Fibroblast of skin of left quadriceps (primary cell): ENCODE measurements around the gene RSPH9.
"Not testable (repeated sequence)": the region's sequence is repeated elsewhere in the genome, so short reads cannot be mapped to it uniquely, and the experiment has no call there.

ENCODE experiments used
- DNase-seq, 2 experiments: peaks; one replicate each; pipeline ENCODE4 v3.0.0-alpha.2; 2013; ENCODE audit warnings: low read depth in 2 of 2

RSPH9 gene

DNA sequence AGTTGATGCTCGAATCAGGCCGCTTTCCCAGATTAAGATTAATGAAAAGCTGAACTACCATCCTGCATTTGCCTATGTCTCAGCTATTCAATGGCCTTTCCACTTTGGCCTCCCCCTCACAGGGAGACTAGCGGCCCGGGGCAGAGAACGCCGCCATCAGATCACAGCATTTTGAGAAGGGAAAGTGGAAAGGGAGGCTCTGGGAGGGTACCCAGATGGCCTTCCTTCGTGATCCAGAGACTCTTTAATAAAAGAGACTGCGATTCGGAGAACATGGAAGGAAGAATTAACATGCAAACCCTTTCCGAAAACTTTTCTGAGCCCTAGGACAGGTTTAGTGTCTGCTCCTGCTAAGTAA, 42.2 kb downstream of the RSPH9 start:
- DNase-seq: no peak

DNA sequence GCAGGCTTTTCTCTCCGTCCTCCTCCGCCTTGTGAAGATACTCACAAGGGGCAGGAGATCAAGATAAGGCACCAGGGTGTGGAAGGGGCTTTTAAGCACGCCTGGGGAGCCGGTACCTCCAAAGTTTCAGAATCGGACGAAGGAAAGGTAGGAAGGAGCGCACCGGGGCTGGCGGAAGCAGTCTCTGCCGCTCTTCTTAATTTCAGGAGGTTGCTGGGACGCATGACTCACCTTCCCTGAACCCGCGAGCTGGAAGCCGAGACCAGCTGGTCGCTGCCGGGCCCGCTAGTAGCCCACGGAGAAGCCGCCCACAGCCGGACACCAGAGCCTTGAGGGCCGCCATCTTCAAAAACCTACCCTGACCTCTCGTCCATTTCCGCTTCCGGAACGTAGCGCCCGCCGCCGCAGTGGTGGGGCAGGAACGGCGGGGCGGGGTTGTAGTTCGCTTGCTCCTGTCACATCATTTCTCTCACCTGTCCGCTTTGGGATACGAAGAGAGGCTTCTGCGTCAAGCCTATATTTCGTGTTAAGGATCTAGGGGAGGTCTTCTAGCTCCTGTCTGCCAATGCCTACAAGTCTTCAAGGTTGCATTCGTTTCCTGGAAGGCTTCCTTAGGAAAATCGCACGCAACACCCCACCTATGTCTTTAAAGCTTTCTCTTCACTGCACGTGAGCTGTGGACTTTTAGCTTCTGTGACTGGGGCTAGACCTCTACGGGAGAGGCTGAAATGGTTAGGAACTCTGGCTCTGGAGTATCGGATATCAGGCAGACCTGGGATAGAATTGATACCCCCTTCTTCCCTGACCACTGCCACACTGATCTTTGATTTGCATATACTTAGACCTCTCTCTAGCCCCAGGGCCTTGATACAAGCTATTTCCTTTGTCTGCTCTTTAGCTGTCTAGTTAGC, 42.9 kb downstream of the RSPH9 start, which contains the start of gene MRPS18A:
TSS of gene MRPS18A (minus strand) at position 355 of the 911 bp plus-strand sequence. CDS start at position 343, 12 bp downstream.
- no peak for DNase-seq

DNA sequence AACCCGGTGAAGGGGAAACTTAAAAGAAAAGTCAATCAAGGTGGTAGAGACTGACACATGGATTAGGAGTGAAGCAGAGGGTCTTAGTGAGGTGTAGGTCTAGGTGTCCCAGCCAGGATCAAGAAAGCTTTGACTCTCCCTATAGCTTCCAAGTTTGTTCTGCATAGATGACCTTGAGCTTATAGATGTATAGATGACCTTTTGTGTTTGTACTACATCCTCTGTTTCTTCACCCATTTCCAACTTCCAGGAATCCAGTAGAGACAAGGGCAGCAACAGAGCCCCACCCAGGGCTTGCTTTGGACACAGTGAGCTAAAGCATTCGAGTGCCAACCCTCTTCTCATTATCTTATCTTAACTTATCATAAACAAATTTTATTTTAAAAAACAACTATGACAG, 44.6 kb downstream of the RSPH9 start:
- DNase-seq: no peak

DNA sequence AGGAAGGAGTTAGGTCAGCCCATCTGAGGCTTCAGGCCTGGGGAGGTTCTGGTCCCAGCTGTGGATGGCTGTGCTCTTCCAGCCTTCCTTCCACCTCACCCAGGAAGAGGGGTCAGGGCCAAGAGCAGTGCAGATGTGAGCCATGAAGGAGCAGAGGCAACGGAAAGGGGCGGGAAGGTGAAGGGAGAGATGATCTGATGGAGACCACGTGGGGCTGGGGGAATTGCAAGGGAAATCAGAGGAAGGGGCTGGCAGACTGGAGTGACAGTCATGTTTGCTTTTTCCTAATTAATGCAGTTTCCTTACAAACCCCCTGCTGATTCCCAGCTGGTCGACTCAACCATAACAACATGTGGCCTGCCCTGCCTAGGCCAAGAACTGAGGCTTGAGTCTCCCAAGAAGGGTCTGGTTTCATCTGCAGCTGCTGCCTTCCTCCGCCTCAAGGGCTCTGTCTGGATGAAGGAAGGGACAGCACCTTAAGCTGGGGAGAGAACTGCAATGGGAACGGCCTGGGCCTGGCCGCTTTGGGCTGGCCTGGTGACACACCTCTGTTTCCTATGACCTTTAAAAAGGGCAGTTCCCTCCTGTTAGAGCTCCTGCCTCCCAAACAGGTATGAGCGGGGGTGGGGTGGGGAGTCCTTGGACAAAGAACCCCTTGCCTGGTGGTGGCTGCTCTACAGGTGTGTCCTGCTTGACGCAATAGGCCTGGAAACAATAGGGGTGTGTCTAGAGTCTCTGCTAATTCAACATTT, 50.6 kb downstream of the RSPH9 start:
- DNase-seq: no peak

DNA sequence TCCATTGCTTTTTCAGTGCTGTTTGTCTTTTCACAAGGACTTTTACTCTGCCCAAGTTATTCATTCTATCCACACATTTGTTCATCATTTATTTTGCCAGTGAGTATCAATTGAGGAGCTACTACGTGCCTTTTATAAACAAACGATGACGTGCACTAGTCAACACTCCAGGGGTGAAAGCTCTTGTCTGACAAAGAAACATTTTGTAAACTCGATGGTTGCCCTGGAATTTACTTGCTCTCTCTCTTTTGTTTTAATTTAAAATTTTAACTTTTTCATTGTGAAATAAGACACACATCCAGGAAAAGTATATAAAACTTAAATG, 51.1 kb downstream of the RSPH9 start:
- DNase-seq: no peak

DNA sequence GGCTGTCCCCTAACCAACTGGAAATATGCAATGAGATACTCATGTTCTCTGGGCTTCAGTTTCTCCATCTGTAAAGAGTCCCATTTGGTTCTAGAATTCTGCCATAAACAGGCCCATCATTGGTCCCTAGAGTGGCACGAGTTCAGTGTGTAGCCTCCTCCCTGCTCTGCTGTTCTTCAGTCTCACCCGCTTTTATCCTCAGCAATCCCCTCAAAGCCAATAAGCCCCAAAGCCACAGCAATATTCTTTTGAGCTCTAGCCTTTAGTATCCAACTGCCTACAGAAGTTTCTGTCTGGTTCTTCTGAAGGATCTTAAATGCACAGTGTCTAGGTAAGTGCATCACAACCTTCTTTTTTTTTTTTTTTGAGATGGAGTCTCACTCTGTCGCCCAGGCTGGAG, 52.6 kb downstream of the RSPH9 start:
- DNase-seq: no peak

DNA sequence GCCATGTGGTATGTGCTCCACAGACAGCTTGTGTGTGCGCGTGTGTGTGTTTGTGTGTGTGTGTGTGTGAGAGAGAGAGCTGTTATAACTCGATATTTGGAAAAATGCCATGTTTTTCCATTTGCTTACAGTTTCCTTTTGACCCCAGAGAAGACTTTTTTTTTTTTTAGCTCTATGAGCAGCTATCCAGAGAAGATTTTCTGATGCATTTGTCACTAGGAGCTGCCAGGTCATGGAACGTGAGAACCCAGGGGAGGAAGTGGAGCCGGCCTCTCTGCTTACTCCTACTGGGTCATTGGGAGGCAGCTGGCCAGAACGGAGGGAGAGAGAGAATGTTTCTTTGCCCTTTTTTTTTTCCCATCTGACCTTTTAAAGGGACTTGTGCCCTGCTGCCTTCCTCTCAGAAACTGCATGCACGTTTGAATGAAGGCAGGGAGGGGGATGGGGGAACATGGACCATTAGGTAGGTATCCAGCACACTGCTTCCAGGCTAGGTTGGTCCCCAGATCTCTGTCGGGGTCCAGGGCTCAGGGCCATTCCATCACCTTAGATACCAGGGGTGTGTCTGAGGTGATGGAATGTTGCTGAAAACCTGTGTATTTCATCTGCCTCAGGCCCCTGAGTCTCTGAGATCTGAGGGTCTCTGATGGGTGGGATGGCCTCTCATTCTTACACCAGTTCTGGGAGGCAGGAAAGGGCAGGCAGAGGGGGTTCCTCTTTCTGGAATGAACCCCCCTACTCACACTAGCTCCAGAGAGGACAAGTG, 53.9 kb downstream of the RSPH9 start:
- DNase-seq: no peak

DNA sequence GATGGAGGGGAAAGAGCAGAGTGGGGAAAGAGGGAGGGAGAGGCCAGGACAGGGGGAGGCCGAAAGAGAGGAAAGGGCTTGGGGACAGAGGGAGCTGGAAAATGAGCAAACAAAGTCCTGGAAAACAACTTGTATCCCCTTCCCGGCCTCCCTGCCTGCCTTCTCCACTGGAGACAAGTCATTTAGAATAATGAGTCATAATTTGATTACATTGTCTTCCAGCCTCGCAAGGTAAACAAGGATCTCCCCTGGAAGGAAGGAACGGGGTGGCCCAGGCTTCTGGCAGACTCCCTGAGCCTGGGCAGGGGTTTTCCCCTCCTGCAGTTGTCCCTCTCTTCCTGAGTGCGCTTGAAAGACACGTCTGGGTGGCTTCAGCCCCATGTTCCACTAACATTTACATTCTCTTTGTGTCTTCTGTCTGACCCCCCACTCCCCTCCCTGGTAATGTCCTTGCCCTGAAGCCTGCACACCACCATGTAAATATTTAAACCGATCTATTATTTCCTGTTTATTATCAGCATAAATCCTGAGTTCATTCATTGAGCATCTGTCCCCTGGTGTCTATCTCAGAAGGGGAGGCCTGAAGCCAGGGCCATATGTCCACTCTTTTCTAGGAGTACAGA, 54.8 kb downstream of the RSPH9 start:
- no peak for DNase-seq

DNA sequence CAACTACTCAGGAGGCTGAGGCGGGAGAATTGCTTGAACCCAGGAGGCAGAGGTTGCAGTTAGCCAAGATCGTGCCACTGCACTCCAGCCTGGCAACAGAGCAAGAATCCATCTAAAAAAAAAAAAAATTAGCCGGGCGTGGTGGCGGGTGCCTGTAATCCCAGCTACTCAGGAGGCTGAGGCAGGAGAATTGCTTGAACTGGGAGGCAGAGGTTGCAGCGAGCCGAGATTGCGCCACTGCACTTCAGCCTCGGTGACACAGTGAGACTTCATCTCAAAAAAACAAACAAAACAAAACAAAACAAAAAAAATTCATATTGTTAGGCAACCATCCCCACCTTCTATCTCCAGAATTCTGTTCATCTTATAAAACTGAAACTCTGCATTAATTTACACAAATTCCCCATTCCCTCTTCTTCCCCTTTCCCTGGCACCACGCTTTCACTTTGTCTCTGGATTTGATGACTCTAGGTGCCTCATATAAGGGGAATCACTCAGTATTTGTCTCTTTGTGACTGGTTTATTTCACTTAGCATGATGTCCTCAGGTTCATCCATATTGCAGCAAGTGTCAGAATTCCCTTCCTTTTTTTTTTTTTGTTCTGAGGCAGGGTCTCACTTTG, 56.2 kb downstream of the RSPH9 start:
- DNase-seq: not testable (repeated sequence)

DNA sequence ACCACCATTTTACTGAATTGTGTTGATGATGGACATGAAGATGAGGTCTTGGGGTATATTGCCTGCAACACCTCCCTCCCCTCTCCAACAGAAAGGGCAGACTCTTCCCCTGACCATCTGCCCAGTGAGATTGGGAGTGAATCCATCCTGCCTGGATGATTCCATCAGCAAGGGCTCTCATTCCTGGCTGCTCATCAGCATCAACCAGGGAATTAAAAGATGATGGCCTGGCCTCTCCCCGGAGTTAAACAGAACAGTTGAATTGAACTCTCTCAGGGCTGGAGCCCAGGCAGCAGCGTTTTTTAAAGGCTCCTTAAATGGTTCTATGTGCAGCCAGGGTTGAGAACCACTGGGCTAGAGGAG, 57.3 kb downstream of the RSPH9 start:
- no peak for DNase-seq

DNA sequence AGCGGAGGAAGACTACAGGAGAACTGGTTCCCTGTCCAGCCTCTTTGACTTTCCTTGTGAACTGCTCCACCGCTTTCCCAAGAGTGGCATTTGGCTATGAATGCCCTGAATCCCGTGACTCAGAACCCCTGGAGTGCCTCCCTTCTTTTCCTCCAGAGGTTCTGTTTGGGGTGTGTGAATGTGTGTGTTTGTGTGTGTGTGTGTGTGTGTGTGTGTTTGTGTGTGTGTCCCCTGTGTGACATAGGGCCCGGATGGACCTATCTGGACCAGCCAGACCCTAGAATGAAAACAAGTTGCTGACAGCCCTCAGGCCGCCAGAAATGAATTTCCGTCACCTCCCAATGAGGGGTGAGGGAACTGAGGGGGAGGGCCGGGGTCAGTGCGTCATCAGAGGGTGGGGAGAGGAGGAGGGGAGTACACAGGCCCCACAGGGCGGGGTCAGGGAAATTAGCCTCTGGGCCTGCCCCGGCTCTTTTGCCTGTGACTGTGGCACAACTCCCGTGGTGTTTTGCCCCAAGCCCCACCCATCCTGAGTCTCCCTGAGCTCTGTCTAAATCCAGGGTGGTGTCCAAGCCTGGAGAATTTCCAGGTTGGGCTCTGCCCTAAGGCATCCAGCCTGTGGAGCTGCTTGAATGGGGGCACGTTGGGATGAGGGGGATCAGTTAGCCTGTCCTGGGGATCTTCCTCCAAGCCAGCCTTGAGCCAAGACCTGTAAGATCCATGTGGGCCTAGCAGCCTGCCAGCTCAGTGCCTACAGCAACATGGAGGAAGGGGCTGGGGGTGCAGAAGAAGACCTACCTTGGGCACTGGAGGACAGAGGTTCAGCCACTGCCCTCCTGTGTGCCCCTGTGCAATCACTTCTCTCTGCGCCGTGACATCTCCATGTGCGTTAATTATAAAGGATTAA, 58.0 kb downstream of the RSPH9 start:
- peak; percentile 84 to 86 for DNase-seq

DNA sequence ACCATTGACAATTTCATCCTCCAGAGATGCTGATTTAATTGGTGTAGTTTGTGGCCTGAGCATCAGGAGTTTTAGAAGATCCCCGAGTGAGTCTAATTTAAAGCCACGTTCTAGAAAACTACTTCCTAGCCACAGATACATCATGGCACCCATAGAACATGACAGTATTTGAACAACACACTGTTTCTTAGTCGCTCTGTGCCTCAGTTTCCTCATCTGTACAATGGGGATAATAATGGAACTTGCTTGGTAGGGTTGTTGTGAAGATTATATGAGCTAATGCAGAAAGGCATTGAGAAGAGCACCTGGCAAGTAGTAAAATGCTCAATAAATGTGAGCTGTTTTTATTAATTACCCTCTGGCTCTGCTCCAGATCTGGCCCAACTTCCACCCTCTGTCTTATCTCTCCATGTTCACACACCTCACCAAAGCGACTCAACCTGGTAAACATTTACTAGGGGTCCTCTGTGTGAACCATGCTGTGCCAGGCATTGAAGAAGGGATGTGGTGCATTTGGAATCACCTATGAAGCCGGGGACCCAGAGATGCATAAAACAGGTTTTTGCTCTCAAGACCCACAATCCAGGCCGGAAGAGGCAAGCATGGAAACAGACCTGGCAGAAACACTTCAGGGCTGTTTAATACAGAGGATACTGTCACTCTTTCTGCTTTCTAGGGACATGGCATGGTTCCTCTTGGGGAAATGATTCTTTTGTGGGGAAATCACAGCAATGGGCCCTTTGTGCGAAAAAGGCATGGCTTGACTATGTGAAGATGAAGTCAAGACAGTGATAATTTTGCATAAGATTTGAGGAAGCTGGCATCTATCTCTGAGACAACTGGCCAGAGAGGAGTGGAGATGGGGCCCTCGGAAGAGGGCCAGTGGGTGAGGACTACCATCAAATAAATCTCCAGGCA, 58.9 kb downstream of the RSPH9 start:
- DNase-seq: no peak

DNA sequence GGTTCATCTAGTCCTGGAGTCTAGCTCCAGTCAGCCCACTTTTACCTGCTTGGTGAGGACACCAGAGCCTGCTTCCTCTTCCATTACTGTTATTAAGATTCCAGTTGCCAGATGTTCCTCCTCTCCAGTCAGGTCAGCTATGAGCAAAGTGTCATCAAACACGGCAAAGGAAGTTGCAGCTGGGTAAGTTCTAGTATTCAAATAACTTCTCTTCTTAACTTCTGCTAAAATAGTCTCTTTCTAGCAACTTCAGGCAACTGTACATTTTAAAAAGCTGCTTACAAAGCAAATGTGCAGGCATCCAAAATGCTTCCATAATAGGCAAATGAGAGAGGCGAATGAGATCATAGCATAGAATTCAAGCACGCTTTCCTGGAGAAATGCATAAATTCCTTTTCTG, 61.2 kb downstream of the RSPH9 start:
- no peak for DNase-seq

DNA sequence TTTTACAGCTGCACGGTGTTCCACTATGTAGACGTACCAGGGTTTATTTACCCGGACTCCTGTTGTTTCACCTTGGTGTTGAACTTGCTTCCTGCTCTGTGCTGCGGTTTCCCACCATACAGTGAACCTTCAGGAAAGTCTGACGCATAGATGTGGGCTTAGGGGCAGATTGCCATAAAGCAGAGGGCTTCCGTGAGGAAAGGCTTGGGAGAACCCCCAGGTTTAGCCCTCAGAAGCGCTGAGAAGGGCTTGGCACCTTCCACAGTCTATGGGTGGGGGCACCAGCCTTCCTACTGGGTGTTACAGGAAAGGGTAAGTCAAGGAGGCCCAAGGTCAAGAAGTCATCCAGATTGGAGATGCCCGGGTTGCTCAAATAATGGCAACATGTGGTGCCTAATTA, 62.0 kb downstream of the RSPH9 start:
- DNase-seq: no peak

DNA sequence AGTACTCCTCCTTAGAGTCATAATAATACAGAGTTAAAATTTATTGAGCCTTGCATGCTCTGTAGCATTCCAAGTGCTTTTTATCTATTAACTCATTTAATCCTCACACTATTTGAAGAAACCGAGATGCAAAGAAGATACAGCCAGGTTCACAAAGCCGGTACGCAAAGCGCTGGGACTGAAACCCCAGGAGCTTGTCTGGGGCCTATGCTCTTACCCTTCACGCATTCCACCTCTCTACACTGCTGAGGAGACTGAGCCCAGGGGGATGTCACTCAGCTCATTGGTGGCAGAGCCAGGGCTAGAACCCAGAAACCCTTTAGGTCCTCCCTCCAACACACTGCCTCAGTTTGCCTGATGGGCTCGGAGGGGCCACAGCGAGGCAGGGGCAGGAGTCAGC, 62.4 kb downstream of the RSPH9 start:
- no peak for DNase-seq

DNA sequence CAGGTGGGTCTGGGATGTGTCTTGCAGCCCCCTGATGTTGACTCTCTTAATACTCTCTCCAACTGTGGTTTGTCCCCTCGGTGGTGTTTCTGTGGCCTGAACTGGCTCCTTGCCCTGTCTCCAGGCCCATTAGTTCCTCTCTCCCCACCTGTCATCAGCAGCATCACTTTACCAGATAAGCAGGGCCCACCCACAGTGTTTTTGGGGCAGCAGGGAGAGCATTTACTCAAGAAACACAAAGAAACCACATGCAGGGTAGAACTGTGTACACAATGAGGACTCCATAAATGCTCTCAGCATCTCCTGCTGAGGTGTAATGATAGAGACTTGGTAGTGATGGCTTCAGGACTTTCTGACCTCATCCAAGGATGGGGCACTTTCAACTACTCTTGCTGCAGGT, 62.9 kb downstream of the RSPH9 start:
- no peak for DNase-seq

DNA sequence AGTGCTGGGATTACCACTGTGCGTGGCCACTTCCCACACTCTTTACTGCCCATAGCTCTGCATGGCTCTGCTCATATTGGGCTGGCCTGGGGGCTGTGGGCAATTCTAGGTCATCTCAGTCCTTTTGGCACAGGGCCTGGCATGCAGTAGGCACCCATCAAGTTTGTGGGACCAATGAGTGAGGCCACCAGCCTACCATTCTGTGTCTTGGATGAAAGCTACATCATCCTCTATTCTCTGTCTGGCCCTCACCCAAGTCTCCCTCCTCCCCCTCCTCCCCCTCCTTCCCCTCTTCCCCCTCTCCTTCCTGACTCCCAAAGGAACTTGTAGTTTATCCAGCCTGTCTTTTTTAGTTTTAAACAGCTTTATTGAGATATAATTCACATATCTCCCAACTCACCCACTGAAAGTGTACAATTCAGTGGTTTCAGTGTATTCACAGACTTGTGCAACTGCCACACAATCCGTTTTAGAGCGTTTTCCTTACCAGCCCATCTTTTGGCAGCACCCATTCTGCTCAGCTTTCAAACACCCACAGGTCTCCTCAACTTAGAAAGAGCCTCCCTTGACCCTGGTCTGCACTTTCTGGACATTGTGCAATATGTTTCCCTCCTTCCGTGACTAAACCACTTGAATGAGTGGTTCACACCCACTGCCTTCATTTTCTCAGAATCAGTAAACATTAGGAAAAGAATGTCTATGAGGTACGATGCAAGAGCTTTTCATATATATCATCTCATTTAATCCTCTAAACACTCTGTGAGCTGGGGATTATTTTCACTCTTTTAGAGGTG, 64.2 kb downstream of the RSPH9 start:
- no peak for DNase-seq

DNA sequence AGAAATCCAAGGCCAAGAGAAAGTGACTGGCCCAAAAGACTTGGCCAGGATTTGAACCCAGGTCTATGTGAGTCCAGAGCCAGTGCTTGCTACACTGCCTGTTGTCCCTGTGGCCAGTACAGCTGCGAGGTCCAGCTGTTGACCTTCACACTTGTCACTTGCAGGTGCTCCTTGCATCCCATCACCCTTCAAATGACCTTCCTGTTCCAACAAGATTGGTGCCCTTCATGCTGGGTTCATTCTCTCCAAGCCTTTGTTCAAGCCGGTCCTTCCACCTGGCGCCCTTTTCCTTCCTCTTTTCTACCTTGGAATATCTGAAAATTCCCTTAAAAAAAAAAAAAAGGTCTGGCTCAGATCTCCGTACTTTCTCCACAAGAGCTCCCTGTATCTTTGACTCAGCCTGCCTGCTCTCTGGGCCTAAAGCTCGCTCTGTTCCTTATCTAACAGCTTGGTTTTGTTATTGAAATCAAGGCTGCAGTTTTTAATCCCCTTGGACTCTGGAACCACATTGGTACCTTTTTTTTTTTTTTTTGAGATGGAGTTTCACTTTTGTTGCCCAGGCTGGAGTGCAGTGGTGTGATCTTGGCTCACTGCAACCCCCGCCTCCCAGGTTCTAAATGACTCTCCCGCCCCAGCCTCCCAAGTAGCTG, 64.9 kb downstream of the RSPH9 start:
- DNase-seq: no peak
